ENCODE measurements around the gene HDDC2.

DNA sequence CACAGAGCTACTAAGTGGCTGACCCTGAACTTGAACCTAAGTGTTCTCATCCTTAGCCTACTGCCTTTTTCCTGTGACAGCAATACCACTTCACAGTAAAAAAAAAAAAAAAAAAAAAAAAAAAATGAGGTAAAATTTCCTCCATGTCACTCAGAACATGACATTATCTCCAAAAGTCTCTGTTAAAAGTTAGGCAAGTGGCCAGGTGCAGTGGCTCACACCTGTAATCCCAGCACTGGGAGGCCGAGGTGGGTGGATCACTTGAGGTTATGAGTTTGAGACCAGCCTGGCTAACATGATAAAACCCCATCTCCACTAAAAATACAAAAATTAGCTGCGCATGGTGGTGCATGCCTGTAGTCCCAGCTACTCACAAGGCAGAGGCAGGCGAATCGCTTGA is 11.2 kb upstream of the HDDC2 start:
- TF ChIP-seq, protein P1, sequence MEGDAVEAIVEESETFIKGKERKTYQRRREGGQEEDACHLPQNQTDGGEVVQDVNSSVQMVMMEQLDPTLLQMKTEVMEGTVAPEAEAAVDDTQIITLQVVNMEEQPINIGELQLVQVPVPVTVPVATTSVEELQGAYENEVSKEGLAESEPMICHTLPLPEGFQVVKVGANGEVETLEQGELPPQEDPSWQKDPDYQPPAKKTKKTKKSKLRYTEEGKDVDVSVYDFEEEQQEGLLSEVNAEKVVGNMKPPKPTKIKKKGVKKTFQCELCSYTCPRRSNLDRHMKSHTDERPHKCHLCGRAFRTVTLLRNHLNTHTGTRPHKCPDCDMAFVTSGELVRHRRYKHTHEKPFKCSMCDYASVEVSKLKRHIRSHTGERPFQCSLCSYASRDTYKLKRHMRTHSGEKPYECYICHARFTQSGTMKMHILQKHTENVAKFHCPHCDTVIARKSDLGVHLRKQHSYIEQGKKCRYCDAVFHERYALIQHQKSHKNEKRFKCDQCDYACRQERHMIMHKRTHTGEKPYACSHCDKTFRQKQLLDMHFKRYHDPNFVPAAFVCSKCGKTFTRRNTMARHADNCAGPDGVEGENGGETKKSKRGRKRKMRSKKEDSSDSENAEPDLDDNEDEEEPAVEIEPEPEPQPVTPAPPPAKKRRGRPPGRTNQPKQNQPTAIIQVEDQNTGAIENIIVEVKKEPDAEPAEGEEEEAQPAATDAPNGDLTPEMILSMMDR (conservative IDR thresholded peaks at IDR 0.05; ENCODE audit: low read depth, low read length), result no peak
- TF ChIP-seq EZH2 (IDR thresholded peaks at IDR 0.05; ENCODE audit: low read length, unreplicated experiment) (no peak), EZH2phosphoT487 (IDR thresholded peaks at IDR 0.05; ENCODE audit: borderline replicate concordance, low read length) (no peak)
